Measurements from ENCODE around the gene MAP3K1. TPM values are rescaled to one million over a fixed set of nuclear protein-coding genes. Genes with fewer than 3 reads are reported as not detected.
A peak's percentile ranks its signal among the peaks of the same experiment; 100 is the strongest.

Gene MAP3K1
- total and polyA plus RNA-seq, 9 of the 15 experiments (the other 6 are each of a cell fraction or from before 2014, with no cell fraction given), result 3.9 to 13.9 (median 7.5) TPM

DNA sequence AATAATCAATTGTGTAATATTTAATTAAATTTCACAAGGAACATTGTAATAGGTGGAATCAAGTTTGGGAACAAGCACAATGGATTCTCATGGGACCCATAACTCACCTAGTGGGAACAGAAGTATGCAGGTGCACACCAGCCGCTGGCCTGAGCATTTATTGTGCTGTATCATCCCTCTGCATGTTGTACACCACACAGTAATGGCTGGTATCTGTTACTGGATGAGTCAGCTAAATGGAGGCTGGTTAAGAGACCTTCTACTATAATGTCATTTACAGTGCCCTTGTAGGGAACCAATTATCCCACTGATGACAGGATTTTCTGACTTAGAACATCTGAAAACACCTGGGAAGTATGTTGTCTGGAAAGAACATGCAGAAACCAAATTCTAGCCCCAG lies 3.2 kb upstream of the MAP3K1 start (continued):
- no peak for TF ChIP-seq SPI1 (IDR thresholded peaks at IDR 0.05; ENCODE audit: borderline replicate concordance, low read depth, low read length)
- no peak for TF ChIP-seq SAFB2 (IDR thresholded peaks at IDR 0.05; ENCODE audit: borderline replicate concordance, low read depth, low read length, severe bottlenecking)
- TF ChIP-seq GTF2E2 (tag; IDR thresholded peaks at IDR 0.05), result no peak
- TF ChIP-seq, protein P1, sequence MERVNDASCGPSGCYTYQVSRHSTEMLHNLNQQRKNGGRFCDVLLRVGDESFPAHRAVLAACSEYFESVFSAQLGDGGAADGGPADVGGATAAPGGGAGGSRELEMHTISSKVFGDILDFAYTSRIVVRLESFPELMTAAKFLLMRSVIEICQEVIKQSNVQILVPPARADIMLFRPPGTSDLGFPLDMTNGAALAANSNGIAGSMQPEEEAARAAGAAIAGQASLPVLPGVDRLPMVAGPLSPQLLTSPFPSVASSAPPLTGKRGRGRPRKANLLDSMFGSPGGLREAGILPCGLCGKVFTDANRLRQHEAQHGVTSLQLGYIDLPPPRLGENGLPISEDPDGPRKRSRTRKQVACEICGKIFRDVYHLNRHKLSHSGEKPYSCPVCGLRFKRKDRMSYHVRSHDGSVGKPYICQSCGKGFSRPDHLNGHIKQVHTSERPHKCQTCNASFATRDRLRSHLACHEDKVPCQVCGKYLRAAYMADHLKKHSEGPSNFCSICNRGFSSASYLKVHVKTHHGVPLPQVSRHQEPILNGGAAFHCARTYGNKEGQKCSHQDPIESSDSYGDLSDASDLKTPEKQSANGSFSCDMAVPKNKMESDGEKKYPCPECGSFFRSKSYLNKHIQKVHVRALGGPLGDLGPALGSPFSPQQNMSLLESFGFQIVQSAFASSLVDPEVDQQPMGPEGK (CRISPR knock-in tag; IDR thresholded peaks at IDR 0.05; ENCODE audit: borderline replicate concordance), result no peak
- no peak for TF ChIP-seq CXXC5 (CRISPR knock-in tag; IDR thresholded peaks at IDR 0.05)
- TF ChIP-seq FOXJ3 (CRISPR knock-in tag; IDR thresholded peaks at IDR 0.05), result no peak
- peak; percentile 85 for TF ChIP-seq SMARCA4 (IDR thresholded peaks at IDR 0.05)
- no peak for TF ChIP-seq ZNF124 (CRISPR knock-in tag; IDR thresholded peaks at IDR 0.05)
- peak; percentile 37 to 57; a peak in 1 of 4 replicates for TF ChIP-seq FOXK2 (conservative IDR thresholded peaks at IDR 0.05 in 1 of 2, IDR thresholded peaks at IDR 0.05 in 1 of 2; ENCODE audit: low read depth in 2 of 2)
- peak; percentile 100 for TF ChIP-seq NFE2 (IDR thresholded peaks at IDR 0.05; ENCODE audit: low read depth)
- TF ChIP-seq, protein P2, sequence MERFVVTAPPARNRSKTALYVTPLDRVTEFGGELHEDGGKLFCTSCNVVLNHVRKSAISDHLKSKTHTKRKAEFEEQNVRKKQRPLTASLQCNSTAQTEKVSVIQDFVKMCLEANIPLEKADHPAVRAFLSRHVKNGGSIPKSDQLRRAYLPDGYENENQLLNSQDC (CRISPR knock-in tag; IDR thresholded peaks at IDR 0.05), result no peak
- TF ChIP-seq TAF9B (IDR thresholded peaks at IDR 0.05; ENCODE audit: partially characterized antibody), result no peak
- TF ChIP-seq RBM34 (IDR thresholded peaks at IDR 0.05; ENCODE audit: borderline replicate concordance, insufficient read depth, low read length), result no peak
- no peak for TF ChIP-seq SP1 (CRISPR knock-in tag; IDR thresholded peaks at IDR 0.05)
- TF ChIP-seq, protein P3, sequence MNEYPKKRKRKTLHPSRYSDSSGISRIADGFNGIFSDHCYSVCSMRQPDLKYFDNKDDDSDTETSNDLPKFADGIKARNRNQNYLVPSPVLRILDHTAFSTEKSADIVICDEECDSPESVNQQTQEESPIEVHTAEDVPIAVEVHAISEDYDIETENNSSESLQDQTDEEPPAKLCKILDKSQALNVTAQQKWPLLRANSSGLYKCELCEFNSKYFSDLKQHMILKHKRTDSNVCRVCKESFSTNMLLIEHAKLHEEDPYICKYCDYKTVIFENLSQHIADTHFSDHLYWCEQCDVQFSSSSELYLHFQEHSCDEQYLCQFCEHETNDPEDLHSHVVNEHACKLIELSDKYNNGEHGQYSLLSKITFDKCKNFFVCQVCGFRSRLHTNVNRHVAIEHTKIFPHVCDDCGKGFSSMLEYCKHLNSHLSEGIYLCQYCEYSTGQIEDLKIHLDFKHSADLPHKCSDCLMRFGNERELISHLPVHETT (CRISPR knock-in tag; conservative IDR thresholded peaks at IDR 0.05 in 1 of 2, IDR thresholded peaks at IDR 0.05 in 1 of 2), result no peak
- TF ChIP-seq FOXJ2 (tag; IDR thresholded peaks at IDR 0.05), result no peak
- no peak for TF ChIP-seq ZNF175 (CRISPR knock-in tag; IDR thresholded peaks at IDR 0.05; ENCODE audit: low read depth)
- no peak for TF ChIP-seq BRF1 (IDR thresholded peaks at IDR 0.05; ENCODE audit: borderline replicate concordance, extremely low read depth, insufficient read length)
- TF ChIP-seq ELF1 (tag; IDR thresholded peaks at IDR 0.05), result no peak
- no peak for TF ChIP-seq POLR3G (IDR thresholded peaks at IDR 0.05; ENCODE audit: extremely low read depth, insufficient read length, insufficient replicate concordance)
- no peak for TF ChIP-seq MECOM (CRISPR knock-in tag; IDR thresholded peaks at IDR 0.05)
- TF ChIP-seq CC2D1A (IDR thresholded peaks at IDR 0.05), result no peak
- TF ChIP-seq TAL1 (IDR thresholded peaks at IDR 0.05), result no peak
- no peak for TF ChIP-seq ZNF445 (CRISPR knock-in tag; IDR thresholded peaks at IDR 0.05; ENCODE audit: low read depth)
- no peak for TF ChIP-seq SLC30A9 (CRISPR knock-in tag; IDR thresholded peaks at IDR 0.05)
- TF ChIP-seq KDM1A (IDR thresholded peaks at IDR 0.05), result peak in 1 of 2 experiments; percentile 19; a peak in 1 of 4 replicates
- no peak for TF ChIP-seq ZNF146 (CRISPR knock-in tag; IDR thresholded peaks at IDR 0.05; ENCODE audit: unreplicated experiment)
- no peak for TF ChIP-seq NCOA1 (IDR thresholded peaks at IDR 0.05; ENCODE audit: low read depth)
- peak; percentile 60; the same call in 1 of the 2 replicates for TF ChIP-seq ESRRA (IDR thresholded peaks at IDR 0.05; ENCODE audit: borderline replicate concordance, low read depth)
